Smooth muscle cell (in vitro differentiated cells): ENCODE measurements around the gene RYR2. TPM values are rescaled to one million over a fixed set of nuclear protein-coding genes. Genes with fewer than 3 reads are reported as not detected.
A peak's percentile ranks its signal among the peaks of the same experiment; 100 is the strongest.

Experiments used
- DNase-seq: peaks from one replicate; lab custom pipeline; 2025; ENCODE audit not compliant: unreplicated experiment; lab: John Stamatoyannopoulos, UW
- H2AFZ ChIP-seq: fragments of 200-600 bp; sonication (generic); 2 replicates; pipeline ENCODE4 v1.6.0; 2016; ENCODE audit warnings: antibody characterized with exemption, low read depth, mild to moderate bottlenecking
- H3F3A ChIP-seq: fragments of 200-600 bp; sonication (generic); 2 replicates; pipeline ENCODE4 v1.6.0; 2017; ENCODE audit warnings: antibody characterized with exemption, low read depth
- H3K27ac ChIP-seq: fragments of 200-600 bp; sonication (generic); 2 replicates; pipeline ENCODE4 v1.5.1; 2016; ENCODE audit warnings: low read depth, mild to moderate bottlenecking
- H3K27me3 ChIP-seq: fragments of 200-600 bp; sonication (generic); 2 replicates; pipeline ENCODE4 v1.6.1; 2016; ENCODE audit warnings: low read depth, mild to moderate bottlenecking
- H3K36me3 ChIP-seq: fragments of 200-600 bp; sonication (generic); 2 replicates; pipeline ENCODE4 v1.5.1; 2016; ENCODE audit warnings: low read depth
- H3K4me1 ChIP-seq: fragments of 200-600 bp; sonication (generic); 2 replicates; pipeline ENCODE4 v1.5.1; 2016; ENCODE audit warnings: low read depth
- H3K4me2 ChIP-seq: fragments of 200-600 bp; sonication (generic); 2 replicates; pipeline ENCODE4 v1.6.0; 2016; ENCODE audit warnings: mild to moderate bottlenecking
- H3K4me3 ChIP-seq: fragments of 200-600 bp; sonication (generic); 2 replicates; pipeline ENCODE4 v1.5.1; 2016; ENCODE audit warnings: mild to moderate bottlenecking
- H3K79me2 ChIP-seq: fragments of 200-600 bp; sonication (generic); 2 replicates; pipeline ENCODE4 v1.6.0; 2016; ENCODE audit warnings: low read depth, mild to moderate bottlenecking
- H3K9ac ChIP-seq: fragments of 200-600 bp; sonication (generic); 2 replicates; pipeline ENCODE4 v1.6.0; 2016; ENCODE audit warnings: low read depth
- H3K9me3 ChIP-seq: fragments of 200-600 bp; sonication (generic); replicated peaks from 2 replicates; pipeline ENCODE4 v1.5.1; 2016; ENCODE audit warnings: low read depth
- H4K20me1 ChIP-seq: fragments of 200-600 bp; sonication (generic); 2 replicates; pipeline ENCODE4 v1.6.0; 2016; ENCODE audit warnings: low read depth
- CTCF ChIP-seq: fragments of 200-600 bp; sonication (generic); IDR thresholded peaks from 2 replicates; pipeline ENCODE4 v1.5.1; 2017; ENCODE audit warnings: borderline replicate concordance, mild to moderate bottlenecking, antibody characterized with exemption; ENCODE audit not compliant: insufficient read depth, poor library complexity, severe bottlenecking
- WGBS: methylation state at CpG from one replicate; pipeline ENCODE4 v1.1.7; 2016; ENCODE audit warnings: low lambda C conversion rate; 5-methylcytosine and 5-hydroxymethylcytosine counted together
- polyA plus RNA-seq: library from polyadenylated mRNA; unstranded; fragments of >200 nt; fragmentation: Nextera tagmentation; extraction: Ambion mirVana; gene quantifications from 2 replicates; pipeline ENCODE4 v1.2.1, GENCODE V29; 2016
- total RNA-seq: library from RNA; depleted of rRNA; stranded (reverse); fragments of >200 nt; gene quantifications from 2 replicates; pipeline ENCODE4 v1.2.3, GENCODE V29; 2014

The RYR2 gene
- total and polyA plus RNA-seq, 2 experiments from 2014 or later: 0.09 TPM; not detected in 1

GRCh38 chr1:237542525-237543418 is 500.8 kb downstream of the RYR2 start:
- H3K4me2 ChIP-seq: no peak overlapping the region
- H2AFZ ChIP-seq: peak overlapping the region; percentile 64
- H3K79me2 ChIP-seq: no peaks in the 10 kb centered on the region
- H3K9me3 ChIP-seq: no peaks in the 10 kb centered on the region
- no peak overlapping the region for H3K27ac ChIP-seq
- H3K9ac ChIP-seq: no peak overlapping the region
- no peak overlapping the region for H3K4me3 ChIP-seq
- no peaks in the 10 kb centered on the region for H4K20me1 ChIP-seq
- WGBS: 40% methylated on average over 5 of the region's 5 CpGs
- no peaks in the 10 kb centered on the region for H3K27me3 ChIP-seq
- no peak for TF ChIP-seq CTCF
- no peaks in the 10 kb centered on the region for H3K36me3 ChIP-seq
- DNase-seq: no peak
- H3F3A ChIP-seq: no peaks in the 10 kb centered on the region
- H3K4me1 ChIP-seq: no peaks in the 10 kb centered on the region

- Histone ChIP-seq H3K27me3 (no peaks in the 10 kb centered on the region), H3K9ac (no peak overlapping the region), H3K4me2 (no peak overlapping the region), H2AFZ (no peak overlapping the region), H3K4me3 (no peak overlapping the region), H3K79me2 (no peaks in the 10 kb centered on the region), H3K4me1 (no peaks in the 10 kb centered on the region), H3K27ac (no peak overlapping the region), H4K20me1 (no peaks in the 10 kb centered on the region), H3K36me3 (no peaks in the 10 kb centered on the region), H3K9me3 (no peaks in the 10 kb centered on the region), H3F3A (no peaks in the 10 kb centered on the region)
- WGBS: 92% methylated on average over 1 of the region's 1 CpG
- TF ChIP-seq CTCF: no peak
- no peak for DNase-seq
These were observed 511.1 kb downstream of the RYR2 start for GRCh38 chr1:237553078-237553477.

DNA sequence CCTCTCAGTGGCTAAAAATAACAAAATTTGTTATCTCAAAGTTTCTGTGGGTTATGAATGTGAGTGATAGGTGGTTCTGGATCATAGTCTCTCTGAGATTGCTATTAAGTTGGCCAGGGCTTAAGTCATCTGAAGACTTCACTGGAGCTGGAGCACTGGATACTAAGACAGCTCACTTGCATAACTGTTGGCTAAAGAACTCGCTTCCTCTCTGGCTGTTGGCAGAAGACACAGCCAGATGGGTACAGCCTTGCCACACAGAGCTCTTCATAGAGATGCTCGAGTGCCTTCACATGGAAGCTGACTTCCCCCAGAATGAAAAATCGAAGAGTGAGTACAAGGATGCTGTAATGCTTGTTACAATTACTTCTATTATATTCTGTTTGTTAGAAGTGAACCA is 514.9 kb downstream of the RYR2 start:
- Histone ChIP-seq H3K9me3 (no peaks in the 10 kb centered on the region), H3K4me3 (no peak overlapping the region), H3K36me3 (no peaks in the 10 kb centered on the region), H3F3A (no peaks in the 10 kb centered on the region), H2AFZ (no peak overlapping the region), H4K20me1 (no peaks in the 10 kb centered on the region), H3K27ac (no peak overlapping the region), H3K4me1 (no peaks in the 10 kb centered on the region), H3K27me3 (no peaks in the 10 kb centered on the region), H3K9ac (no peak overlapping the region), H3K4me2 (no peak overlapping the region), H3K79me2 (no peaks in the 10 kb centered on the region)
- WGBS: 91% methylated on average over 3 of the region's 3 CpGs
- no peak for TF ChIP-seq CTCF
- DNase-seq: no peak
